H54 (cell line): ENCODE data around the gene ZSCAN10.
"Not testable (repeated sequence)": the region's sequence is repeated elsewhere in the genome, so short reads cannot be mapped to it uniquely, and the experiment has no call there.

Source experiments
- DNase-seq: peaks from one replicate; pipeline ENCODE4 v3.0.0; 2011; ENCODE audit warnings: low spot score, mixed read lengths; ENCODE audit not compliant: insufficient read length
- FAIRE-seq: peaks from 3 replicates; lab custom pipeline; 2011; peaks lifted over from hg19 to GRCh38; lab: Jason Lieb, UNC
- POLR2A ChIP-seq: IDR thresholded peaks from 2 replicates; pipeline ENCODE4 v1.6.1; 2011; ENCODE audit warnings: low read depth, mild to moderate bottlenecking, low read length

The ZSCAN10 gene

GRCh38 chr16:3140603-3141427, 41.7 kb upstream of the ZSCAN10 start:
- TF ChIP-seq POLR2A, result no peak
- DNase-seq (no peak), FAIRE-seq (no peak)

GRCh38 chr16:3139561-3139960, 40.5 kb upstream of the ZSCAN10 start:
- not testable (repeated sequence) for FAIRE-seq, DNase-seq

DNA sequence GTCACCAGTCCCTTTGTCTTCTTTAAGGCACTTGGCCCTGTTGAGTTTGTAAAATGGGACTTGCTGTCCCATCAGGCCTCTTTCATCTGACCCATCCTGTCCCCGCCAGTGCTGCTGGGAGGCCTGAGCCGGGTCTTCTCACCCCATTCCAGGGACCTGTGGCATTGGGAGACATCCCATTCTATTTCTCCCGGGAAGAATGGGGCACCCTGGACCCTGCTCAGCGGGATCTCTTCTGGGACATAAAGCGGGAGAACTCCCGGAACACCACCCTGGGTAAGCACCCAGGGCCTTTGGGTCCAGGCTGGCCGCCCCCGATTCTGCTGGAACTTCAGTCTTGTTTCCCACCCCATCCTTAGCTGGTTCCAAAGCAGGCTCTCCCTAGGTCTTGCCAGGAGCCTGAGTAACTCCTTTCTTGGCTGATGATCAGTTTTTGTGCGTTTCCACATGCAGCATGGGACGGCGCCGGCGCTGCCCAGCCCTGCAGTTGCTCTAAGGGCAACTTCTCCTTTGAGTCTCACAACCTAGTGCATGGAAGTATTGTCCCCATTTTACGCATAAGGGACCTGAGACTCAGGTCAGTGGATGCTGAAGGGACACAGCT, 39.8 kb upstream of the ZSCAN10 start:
- DNase-seq, result no peak
- no peak for TF ChIP-seq POLR2A
- no peak for FAIRE-seq

DNA sequence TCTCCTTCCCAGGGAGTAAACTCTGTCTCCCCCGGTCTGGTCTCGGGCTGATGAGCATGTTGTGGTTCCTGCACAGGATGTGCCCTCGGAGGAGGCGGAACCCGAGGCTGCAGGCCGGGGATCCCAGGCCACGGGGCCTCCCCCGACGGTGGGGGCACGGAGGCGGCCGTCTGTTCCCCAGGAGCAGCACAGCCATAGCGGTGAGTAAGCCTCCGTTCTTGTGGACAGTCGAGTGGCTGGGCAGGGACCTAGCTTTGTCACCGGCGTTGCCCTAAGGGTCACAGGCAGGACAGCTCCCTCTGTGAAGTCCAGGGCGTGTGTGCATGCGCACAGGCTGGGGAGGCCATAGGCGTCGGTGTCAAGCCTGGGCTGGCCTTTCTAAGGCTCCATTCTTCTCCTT, 39.2 kb upstream of the ZSCAN10 start:
- no peak for DNase-seq
- no peak for TF ChIP-seq POLR2A
- no peak for FAIRE-seq

DNA sequence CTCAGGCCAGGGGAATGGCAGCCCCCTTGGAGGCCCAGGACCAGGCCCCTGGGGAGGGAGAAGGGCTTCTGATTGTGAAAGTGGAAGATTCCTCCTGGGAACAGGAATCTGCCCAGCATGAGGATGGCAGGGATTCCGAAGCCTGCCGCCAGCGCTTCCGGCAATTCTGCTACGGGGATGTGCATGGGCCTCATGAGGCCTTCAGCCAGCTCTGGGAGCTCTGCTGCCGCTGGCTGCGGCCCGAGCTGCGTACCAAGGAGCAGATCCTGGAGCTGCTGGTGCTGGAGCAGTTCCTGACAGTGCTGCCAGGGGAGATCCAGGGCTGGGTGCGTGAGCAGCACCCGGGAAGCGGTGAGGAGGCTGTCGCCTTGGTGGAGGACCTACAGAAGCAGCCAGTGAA, 38.2 kb upstream of the ZSCAN10 start:
- no peak for FAIRE-seq
- no peak for TF ChIP-seq POLR2A
- DNase-seq, result no peak

- FAIRE-seq (no peak), DNase-seq (no peak)
- peak; percentile 85 for TF ChIP-seq POLR2A
Measured at GRCh38 chr16:3135126-3135715, 36.1 kb upstream of the ZSCAN10 start.

DNA sequence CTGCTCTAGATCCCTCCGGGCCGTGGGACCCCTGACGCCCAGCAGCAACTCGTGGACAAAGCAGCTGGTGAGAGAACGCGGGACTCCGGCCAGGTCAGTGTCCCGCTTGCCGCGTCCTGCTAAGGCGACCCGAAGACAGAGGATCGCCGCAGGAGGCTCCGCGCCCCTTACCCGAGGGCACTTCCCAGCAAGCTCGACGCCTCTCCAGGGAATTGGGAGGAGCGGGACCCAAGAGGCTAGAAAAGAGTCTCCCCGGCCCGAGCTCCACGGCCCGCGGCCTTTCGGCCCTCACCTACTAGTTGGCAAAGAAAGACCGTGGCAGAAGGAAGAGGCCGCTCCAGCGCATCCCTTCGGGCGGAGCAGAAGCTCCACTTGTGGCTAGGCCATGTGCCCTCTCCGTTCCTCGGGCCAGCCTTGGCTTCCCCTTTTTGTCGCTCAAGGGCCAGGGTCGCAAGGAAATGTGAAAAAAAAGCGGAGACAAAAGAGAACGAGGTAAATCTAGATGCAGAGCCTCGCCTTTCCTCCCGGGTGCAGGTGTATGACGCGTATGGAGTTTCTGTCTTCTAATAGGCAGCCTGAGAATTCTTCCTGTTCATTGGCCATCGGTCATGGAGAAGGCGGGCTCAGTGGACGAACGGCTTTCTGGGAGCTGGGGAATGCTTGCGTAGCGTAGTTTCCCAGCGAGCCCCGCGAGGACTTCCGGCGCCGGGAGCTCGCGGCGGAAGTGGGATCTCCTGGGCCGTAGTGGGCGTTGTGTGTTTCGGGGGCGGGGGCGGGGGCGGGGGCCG, 35.4 kb upstream of the ZSCAN10 start, which contains the start of gene ZNF213:
Gene ZNF213 (plus strand): TSS at position 692 of the 788 bp plus-strand sequence. CDS start 2,252 bp downstream, outside the sequence.
- peak; percentile 80 for FAIRE-seq
- peak; percentile 96 for DNase-seq
- no peak; the same call in 1 of the 2 replicates for TF ChIP-seq POLR2A

DNA sequence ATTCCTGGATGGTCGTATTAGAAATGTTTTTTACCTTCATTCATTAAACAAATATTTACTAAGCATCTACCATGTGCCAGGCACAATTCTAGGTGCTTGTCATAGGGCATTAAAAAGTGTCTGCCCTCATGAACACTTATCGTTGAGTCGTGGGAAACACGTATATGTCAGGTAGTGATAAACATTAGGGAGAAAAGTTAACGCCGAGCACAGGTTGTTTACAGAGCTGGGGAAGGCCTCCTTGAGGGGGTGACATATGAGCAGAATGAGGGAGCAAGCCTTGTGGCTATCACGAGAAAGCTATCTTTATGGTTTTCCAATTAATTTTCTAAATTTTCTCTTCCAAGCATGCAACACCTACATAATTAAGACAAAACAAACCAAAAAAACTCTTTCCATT, 34.8 kb upstream of the ZSCAN10 start:
- TF ChIP-seq POLR2A, result no peak
- DNase-seq, result no peak

DNA sequence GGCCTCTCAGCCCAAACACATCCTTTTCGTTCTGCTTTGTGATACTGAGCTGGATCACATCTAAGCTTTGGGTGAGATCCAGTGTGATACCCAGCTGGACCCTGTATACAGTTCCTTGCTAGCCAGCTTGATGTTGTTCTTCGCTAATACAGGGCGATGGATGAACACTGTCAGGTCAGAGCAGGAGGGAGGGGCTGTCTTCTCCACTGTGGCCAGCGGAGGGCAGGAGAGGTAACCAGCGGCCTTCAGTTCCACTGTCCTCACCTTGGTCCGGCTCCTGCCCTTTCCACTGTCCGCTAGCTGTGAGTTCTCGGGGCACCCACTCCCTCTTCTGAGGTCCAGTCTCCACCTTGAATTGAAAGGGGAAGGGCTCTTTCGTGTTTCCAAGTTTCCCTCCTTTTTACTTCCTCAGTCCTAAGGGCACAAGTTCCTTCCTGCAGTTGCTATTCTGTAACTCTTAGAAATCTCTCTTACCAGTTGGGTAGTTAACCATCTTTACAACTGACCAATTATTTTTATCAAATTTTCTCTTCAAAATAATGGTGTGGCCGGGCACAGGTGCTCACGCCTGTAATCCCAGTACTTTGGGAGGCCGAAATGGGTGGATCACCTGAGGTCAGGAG, 32.8 kb upstream of the ZSCAN10 start:
- no peak for FAIRE-seq
- TF ChIP-seq POLR2A, result no peak
- DNase-seq, result no peak

More for the DNA sequence above, 34.8 kb upstream of the ZSCAN10 start:
- FAIRE-seq, result no peak

DNA sequence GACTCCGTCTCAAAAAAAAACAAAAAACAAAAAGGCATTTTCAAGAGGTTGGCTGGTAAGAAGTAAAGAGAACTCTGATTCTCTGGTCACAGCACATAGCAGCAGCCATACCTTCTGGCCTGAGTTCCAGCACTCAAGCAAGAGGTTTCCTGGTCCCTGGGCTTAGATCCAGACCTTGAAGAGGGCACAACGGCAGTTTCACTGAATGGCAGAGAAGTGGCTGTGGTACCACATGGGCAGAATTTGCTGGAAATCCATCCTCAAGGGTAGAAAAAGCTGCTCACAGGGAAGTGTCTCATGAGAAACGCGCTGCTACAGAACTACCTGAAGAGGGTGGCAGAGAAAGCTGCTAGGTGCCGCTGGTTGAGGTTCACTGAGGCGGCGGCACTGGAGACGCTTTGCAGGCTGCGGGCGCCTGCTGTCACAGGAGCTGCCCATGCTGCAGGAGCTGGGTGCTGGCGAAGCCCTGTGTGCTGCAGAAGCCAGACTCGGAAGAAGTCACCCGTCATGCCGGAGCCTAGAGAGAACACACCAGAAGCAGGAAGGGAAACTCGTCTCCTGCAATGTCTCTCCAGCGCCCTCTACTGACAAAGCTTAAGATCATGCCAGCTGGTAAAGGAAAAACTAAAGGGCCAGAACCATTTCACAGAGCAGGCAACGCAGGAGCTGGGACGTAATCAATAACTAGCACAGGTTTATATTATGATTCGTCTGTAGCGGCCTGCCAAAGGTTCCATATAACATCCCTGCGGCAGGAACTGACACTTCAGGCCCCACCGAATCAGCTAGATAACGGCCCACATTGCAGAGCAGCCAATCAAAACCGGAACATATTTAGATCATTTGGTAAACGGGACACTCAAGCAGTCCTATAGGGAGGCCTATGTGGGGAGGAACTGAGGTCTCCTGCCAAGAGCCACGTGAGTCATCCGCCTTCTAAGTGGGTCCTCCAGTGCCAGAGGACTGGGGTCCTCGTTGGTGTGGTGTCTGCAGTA, 30.3 kb upstream of the ZSCAN10 start:
- DNase-seq (no peak), FAIRE-seq (no peak)
- no peak for TF ChIP-seq POLR2A

DNA sequence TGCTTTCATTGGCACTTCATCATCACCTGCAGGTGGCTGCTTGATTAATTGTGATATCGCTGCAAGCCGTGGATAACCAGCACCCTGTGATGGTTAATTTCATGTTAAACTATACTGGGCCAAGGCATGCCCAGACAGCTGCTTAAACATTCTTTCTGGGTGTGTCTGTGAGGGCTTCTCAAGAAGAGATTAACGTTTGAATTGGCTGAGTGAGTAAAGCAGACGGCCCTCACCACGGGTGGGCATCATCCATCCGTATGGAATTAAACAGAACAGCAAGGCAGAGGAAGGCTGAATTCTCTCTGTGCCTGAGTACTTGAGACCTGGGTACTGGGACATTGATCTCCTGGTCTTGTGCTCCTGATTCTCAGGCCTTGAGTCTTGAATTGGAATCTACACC, 28.7 kb upstream of the ZSCAN10 start:
- TF ChIP-seq POLR2A, result no peak
- DNase-seq (no peak), FAIRE-seq (no peak)
